Psoas muscle (tissue), 8 donors: ENCODE measurements around the gene CTBP2. TPM values are rescaled to one million over a fixed set of nuclear protein-coding genes. Genes with fewer than 3 reads are reported as not detected.

Experiments used
- ATAC-seq, 4 donors: fragments of 200-7000 bp; cut with Tn5 transposase; one replicate each; pipeline ENCODE4 v1.9.1; 2020; ENCODE audit warnings: moderate library complexity in 3 of 4, mild to moderate bottlenecking in 2 of 4
- DNase-seq, 2 donors: peaks; one replicate each; pipeline ENCODE4 v3.0.0-alpha.2; 2020
- H3K27ac ChIP-seq: fragments of 200-600 bp; one replicate; pipeline ENCODE4 v1.8.0; 2022
- H3K27me3 ChIP-seq, 3 donors: fragments of 200-600 bp in 1 of 3; one replicate each; pipeline versions ENCODE4 v1.6.1 to v1.8.0; 2013 to 2022; ENCODE audit warnings: low read length in 2 of 3, mild to moderate bottlenecking in 2 of 3, moderate library complexity in 1 of 3; ENCODE audit not compliant: insufficient read depth in 3 of 3
- H3K36me3 ChIP-seq, 2 donors: fragments of 200-600 bp in 1 of 2; one replicate each; pipeline versions ENCODE4 v1.6.1 to v1.8.0; 2013 to 2022; ENCODE audit warnings: low read depth in 1 of 2, mild to moderate bottlenecking in 1 of 2, moderate library complexity in 1 of 2; ENCODE audit not compliant: insufficient read depth in 1 of 2
- H3K4me1 ChIP-seq: fragments of 200-600 bp; one replicate; pipeline ENCODE4 v1.8.0; 2022
- H3K4me3 ChIP-seq: fragments of 200-600 bp; one replicate; pipeline ENCODE4 v1.8.0; 2022; ENCODE audit warnings: mild to moderate bottlenecking
- H3K9me3 ChIP-seq: fragments of 200-600 bp; one replicate; pipeline ENCODE4 v1.8.0; 2022
- WGBS, 3 donors: extraction: QIAGEN DNeasy Blood & Tissue Kit; methylation state at CpG; one replicate each; pipeline versions ENCODE4 v1.1.6 to v1.1.7; 2013; 5-methylcytosine and 5-hydroxymethylcytosine counted together
- intact Hi-C, 2 donors: fragments of 100-400 bp; cut with DNase I; formaldehyde crosslinking; loops; one replicate each; pipeline versions ENCODE4 v1.11.0 to v1.14.2; 2022
- polyA plus RNA-seq, 3 donors: library from polyadenylated mRNA; stranded (reverse); fragments of 200-250 nt; gene quantifications; one replicate each; pipeline ENCODE4 v1.2.3, GENCODE V29; 2013
- total RNA-seq, 4 donors: library from RNA; stranded (reverse); fragmentation: NEBNext Ultra II Directional in 2 of 4; extraction: Animal tissue kit (Norgen Biotek cat#: 25700) in 2 of 4; gene quantifications; one replicate each; pipeline versions ENCODE4 v1.2.1 to v1.2.4, GENCODE V29; 2021 to 2023
- TF ChIP-seq, protein P1 (sequence below): fragments of 200-600 bp; IDR thresholded peaks from one replicate; pipeline ENCODE4 v1.8.0; 2022; ENCODE audit warnings: antibody characterized with exemption
- donor health status: healthy with polysubstance abuse.
- donor health status: DM: no; HTN: no; CAD: no; lungs with moderate emphysema.
- donor health status: Bipolar disorder and iron deficiency.
- donor health status: healthy.
- donor health status: DM: yes; HTN: yes; CAD: no.
- donor health status: DM: no; HTN: no; CAD: no.
- donor health status: DM: no; HTN: no; CAD: no.
- donor health status: DM: yes; HTN: yes; CAD: no.

CTBP2 gene
- total and polyA plus RNA-seq, 7 donors: 14.7 to 49.8 (median 33.0) TPM

DNA sequence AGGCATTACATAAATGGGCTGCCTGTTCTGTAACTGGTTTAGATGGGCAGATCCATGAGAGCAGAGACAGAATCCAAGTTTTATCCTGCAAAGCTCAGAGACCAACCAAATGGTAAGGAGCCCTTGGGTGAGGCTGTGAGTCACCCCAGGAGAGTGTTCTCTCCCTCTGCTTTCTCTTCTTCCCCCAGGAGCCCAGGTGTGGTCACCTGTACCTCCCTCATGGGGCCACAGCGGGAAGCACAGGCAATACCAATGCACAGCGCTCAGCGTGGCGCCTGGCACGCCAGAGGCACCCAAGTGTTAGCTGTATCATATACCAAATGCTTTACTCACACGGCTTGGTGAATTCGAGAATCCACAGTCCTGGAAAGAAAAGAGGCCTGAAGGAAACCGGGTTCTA lies 39.4 kb downstream of the CTBP2 start:
- Histone ChIP-seq H3K36me3 (peaks cover 0 to 6% of the 10 kb centered on the region in 2 donors), H3K27me3 (no peaks in the 10 kb centered on the region), H3K27ac (peak overlapping the region; percentile 98), H3K4me1 (peaks cover 91% of the 10 kb centered on the region), H3K4me3 (no peak overlapping the region), H3K9me3 (no peaks in the 10 kb centered on the region)
- ATAC-seq (no peak), DNase-seq (peak in 1 of 2 donors; percentile 28)
- TF ChIP-seq, protein P1, sequence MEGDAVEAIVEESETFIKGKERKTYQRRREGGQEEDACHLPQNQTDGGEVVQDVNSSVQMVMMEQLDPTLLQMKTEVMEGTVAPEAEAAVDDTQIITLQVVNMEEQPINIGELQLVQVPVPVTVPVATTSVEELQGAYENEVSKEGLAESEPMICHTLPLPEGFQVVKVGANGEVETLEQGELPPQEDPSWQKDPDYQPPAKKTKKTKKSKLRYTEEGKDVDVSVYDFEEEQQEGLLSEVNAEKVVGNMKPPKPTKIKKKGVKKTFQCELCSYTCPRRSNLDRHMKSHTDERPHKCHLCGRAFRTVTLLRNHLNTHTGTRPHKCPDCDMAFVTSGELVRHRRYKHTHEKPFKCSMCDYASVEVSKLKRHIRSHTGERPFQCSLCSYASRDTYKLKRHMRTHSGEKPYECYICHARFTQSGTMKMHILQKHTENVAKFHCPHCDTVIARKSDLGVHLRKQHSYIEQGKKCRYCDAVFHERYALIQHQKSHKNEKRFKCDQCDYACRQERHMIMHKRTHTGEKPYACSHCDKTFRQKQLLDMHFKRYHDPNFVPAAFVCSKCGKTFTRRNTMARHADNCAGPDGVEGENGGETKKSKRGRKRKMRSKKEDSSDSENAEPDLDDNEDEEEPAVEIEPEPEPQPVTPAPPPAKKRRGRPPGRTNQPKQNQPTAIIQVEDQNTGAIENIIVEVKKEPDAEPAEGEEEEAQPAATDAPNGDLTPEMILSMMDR: no peak
- 76 to 93% (median 77%) methylated on average over 8 of the region's 8 CpGs for WGBS, 3 donors
- intact Hi-C loops: loop anchor here in 1 of 2 donors (5.0 kb wide), 1 partner anchor 36 kb away; no protein-coding TSS in a partner anchor

DNA sequence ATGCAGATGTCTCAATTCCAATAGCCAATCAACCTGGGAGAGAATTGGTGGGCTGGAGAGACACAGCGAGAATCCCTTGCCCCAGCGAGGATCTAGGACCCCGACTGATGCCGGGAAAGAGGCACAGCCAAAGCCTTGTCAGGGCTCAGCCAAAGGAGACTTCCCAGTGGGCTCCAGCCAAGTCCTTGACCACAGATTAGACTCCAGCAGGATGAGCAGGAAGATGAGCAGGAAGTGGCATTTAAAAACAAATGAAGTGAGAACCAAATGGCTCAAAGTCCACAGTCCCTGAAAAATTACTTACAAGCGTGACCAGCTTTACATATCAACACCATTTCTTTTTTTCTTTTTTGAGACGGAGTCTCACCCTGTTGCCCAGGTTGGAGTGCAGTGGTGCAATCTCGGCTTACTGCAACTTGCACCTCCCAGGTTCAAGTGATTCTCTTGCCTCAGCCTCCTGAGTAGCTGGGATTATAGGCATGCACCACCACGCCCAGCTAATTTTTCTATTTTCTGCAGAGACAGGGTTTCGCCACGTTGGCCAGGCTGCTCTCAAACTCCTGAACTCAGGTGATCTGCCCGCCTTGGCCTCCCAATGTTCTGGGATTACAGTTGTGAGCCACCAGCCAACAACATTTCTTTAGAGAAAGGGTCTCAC lies 40.2 kb downstream of the CTBP2 start:
- peak in 1 of 2 donors; percentile 34 for DNase-seq
- no peaks in the 10 kb centered on the region for H3K27me3 ChIP-seq
- 54 to 68% (median 55%) methylated on average over 11 of the region's 11 CpGs for WGBS, 3 donors
- intact Hi-C loops: loop anchor here in 1 of 2 donors (5.0 kb wide), 1 partner anchor 37 kb away; no protein-coding TSS in a partner anchor
- peak overlapping the region; percentile 98 for H3K27ac ChIP-seq
- peaks cover 83% of the 10 kb centered on the region for H3K4me1 ChIP-seq
- no peaks in the 10 kb centered on the region for H3K9me3 ChIP-seq
- TF ChIP-seq, protein P1: no peak
- H3K4me3 ChIP-seq: no peak overlapping the region
- peaks cover 0 to 6% of the 10 kb centered on the region in 2 donors for H3K36me3 ChIP-seq
- ATAC-seq: no peak

DNA sequence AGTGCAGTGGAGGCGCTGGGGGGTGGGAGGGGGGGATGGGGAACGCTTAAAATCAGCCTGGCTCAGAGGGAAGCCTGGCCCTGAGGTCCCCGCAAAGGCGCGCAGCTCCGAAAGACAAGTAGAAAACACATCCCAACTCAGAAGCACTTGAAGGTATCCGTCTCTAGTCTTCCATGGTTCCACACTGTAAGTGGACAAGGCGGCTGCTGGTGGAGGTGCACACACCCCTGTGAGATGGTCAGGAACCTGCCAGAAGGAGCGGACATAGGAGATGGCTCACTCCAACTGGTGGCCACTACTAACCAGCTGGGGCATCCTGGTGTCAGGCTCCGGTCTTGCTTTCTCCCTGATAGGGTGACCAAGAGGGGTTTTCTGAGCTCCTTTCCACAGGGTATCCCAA lies 41.7 kb downstream of the CTBP2 start:
- TF ChIP-seq, protein P1: no peak
- H3K9me3 ChIP-seq: no peaks in the 10 kb centered on the region
- H3K27ac ChIP-seq: peak overlapping the region; percentile 51
- no peak for ATAC-seq
- peaks cover 84% of the 10 kb centered on the region for H3K4me1 ChIP-seq
- 85 to 91% (median 88%) methylated on average over 10 of the region's 10 CpGs for WGBS, 3 donors
- H3K27me3 ChIP-seq: no peaks in the 10 kb centered on the region
- intact Hi-C loops: loop anchor here in 1 of 2 donors (5.0 kb wide), 1 partner anchor 36 kb away; no protein-coding TSS in a partner anchor
- peaks cover 0 to 6% of the 10 kb centered on the region in 2 donors for H3K36me3 ChIP-seq
- no peak overlapping the region for H3K4me3 ChIP-seq
- DNase-seq: peak in 1 of 2 donors; percentile 38

DNA sequence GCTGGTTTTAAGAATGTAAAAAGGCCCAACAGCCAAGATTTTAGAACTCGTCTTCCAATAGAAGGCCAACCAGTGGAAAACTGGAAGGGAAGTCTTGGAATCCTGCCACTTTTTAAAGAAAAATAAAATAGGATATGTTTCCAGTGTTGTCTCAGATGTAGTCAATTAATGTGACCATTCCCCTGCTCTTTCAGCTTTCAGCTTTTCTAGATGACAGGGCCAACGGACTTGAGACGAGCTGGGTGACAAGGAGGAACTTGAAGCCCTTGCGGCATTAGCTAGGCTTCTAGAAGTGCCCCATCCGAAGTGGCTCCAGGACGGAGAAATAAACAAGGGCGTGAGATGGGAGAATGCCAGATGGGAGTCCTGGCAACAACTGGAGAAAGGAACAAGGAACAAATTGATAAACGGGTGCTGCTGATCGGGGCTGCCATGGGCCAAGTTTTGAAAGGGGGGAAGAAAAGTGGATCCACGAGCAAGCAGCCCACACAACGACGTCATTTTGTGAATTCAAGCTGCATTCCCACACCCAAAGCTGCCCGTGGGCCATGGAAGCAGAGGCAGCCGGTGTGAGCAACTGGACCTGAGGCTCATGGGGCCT lies 42.3 kb downstream of the CTBP2 start:
- intact Hi-C loops: loop anchor here in 1 of 2 donors (5.0 kb wide), 1 partner anchor 36 kb away; no protein-coding TSS in a partner anchor
- no peak overlapping the region for H3K4me3 ChIP-seq
- no peaks in the 10 kb centered on the region for H3K27me3 ChIP-seq
- peak overlapping the region; percentile 83 for H3K27ac ChIP-seq
- TF ChIP-seq, protein P1: no peak
- no peaks in the 10 kb centered on the region for H3K9me3 ChIP-seq
- DNase-seq (peak in 1 of 2 donors; percentile 45), ATAC-seq (peak in 1 of 4 donors; percentile 31)
- peaks cover 0 to 6% of the 10 kb centered on the region in 2 donors for H3K36me3 ChIP-seq
- WGBS, 3 donors: 16 to 25% (median 21%) methylated on average over 14 of the region's 14 CpGs
- H3K4me1 ChIP-seq: peaks cover 82% of the 10 kb centered on the region
